Sigmoid colon (tissue), 4 donors: ENCODE results near the gene PCDHGA8.
"Not testable (repeated sequence)": the region's sequence is repeated elsewhere in the genome, so short reads cannot be mapped to it uniquely, and the experiment has no call there.

Experiments used
- CTCF ChIP-seq, 4 experiments: fragments of 450-650 bp in 3 of 4; fragments of 200-600 bp in 1 of 4; IDR thresholded peaks; one replicate each; pipeline ENCODE4 v1.5.1; 2016 to 2019; ENCODE audit warnings: antibody characterized with exemption in 4 of 4, mild to moderate bottlenecking in 3 of 4, moderate library complexity in 2 of 4
- EP300 ChIP-seq, 4 donors: sonication (generic); formaldehyde crosslinking; IDR thresholded peaks; one replicate each; pipeline ENCODE4 v1.6.1; 2017; ENCODE audit warnings: antibody characterized with exemption in 4 of 4
- POLR2A ChIP-seq, 2 donors: fragments of 450-650 bp; IDR thresholded peaks; one replicate each; pipeline ENCODE4 v1.6.1; 2016; ENCODE audit warnings: antibody characterized with exemption in 2 of 2, mild to moderate bottlenecking in 2 of 2, moderate library complexity in 2 of 2
- POLR2AphosphoS5 ChIP-seq, 4 donors: sonication (generic); formaldehyde crosslinking; IDR thresholded peaks; one replicate each; pipeline ENCODE4 v1.6.1; 2017; ENCODE audit warnings: antibody characterized with exemption in 4 of 4

- not testable (repeated sequence) for TF ChIP-seq CTCF, POLR2A, EP300, POLR2AphosphoS5 (IDR thresholded peaks at IDR 0.05)
Observed at GRCh38 chr5:141346017-141346416, 46.4 kb upstream of the PCDHGA8 start.
